Measurements from ENCODE around the gene FAM25A.
"Not testable (repeated sequence)": the region's sequence is repeated elsewhere in the genome, so short reads cannot be mapped to it uniquely, and the experiment has no call there.

Gene FAM25A

GRCh38 chr10:87019066-87019465 lies 1.0 kb upstream of the FAM25A start:
- H3K27me3 ChIP-seq (replicated peaks); H3K36me3 ChIP-seq (replicated peaks); H3K4me3 ChIP-seq (ENCODE audit: low read depth, low read length); in situ Hi-C loops (cut with HindIII; ENCODE audit: low pct_ligation_motif_present, low sequenced_read_pairs); DNase-seq; H3K27ac ChIP-seq: not testable (repeated sequence)

GRCh38 chr10:87019504-87019903 lies 590 bp upstream of the FAM25A start:
- H3K36me3 ChIP-seq (replicated peaks); in situ Hi-C loops (cut with HindIII; ENCODE audit: low pct_ligation_motif_present, low sequenced_read_pairs); DNase-seq; H3K4me3 ChIP-seq (ENCODE audit: low read depth, low read length); H3K27me3 ChIP-seq (replicated peaks); H3K27ac ChIP-seq: not testable (repeated sequence)

- H3K36me3 ChIP-seq (replicated peaks); H3K27me3 ChIP-seq (replicated peaks); H3K27ac ChIP-seq; in situ Hi-C loops (cut with HindIII; ENCODE audit: low pct_ligation_motif_present, low sequenced_read_pairs); H3K4me3 ChIP-seq (ENCODE audit: low read depth, low read length): not testable (repeated sequence)
- DNase-seq, result peak; percentile 85
Measured at GRCh38 chr10:87025285-87025958, 5.3 kb downstream of the FAM25A start.

GRCh38 chr10:87026747-87027508 lies 6.8 kb downstream of the FAM25A start:
- H3K4me3 ChIP-seq (ENCODE audit: low read depth, low read length); DNase-seq; H3K27ac ChIP-seq; H3K36me3 ChIP-seq (replicated peaks); H3K27me3 ChIP-seq (replicated peaks); in situ Hi-C loops (cut with HindIII; ENCODE audit: low pct_ligation_motif_present, low sequenced_read_pairs): not testable (repeated sequence)

GRCh38 chr10:87030419-87030818 lies 10.3 kb downstream of the FAM25A start:
- H3K27me3 ChIP-seq (replicated peaks); in situ Hi-C loops (cut with HindIII; ENCODE audit: low pct_ligation_motif_present, low sequenced_read_pairs); H3K36me3 ChIP-seq (replicated peaks); H3K4me3 ChIP-seq (ENCODE audit: low read depth, low read length); DNase-seq; H3K27ac ChIP-seq: not testable (repeated sequence)

- in situ Hi-C loops (cut with HindIII; ENCODE audit: low pct_ligation_motif_present, low sequenced_read_pairs), result no loop called here
- no peak overlapping the region for H3K27ac ChIP-seq
- H3K27me3 ChIP-seq (replicated peaks), result no peaks in the 10 kb centered on the region
- H3K36me3 ChIP-seq (replicated peaks), result no peaks in the 10 kb centered on the region
- no peak for DNase-seq
- TF ChIP-seq CTCF (IDR thresholded peaks at IDR 0.05; ENCODE audit: low read depth, low read length, missing control alignments), result no peak
- no peak overlapping the region for H3K4me3 ChIP-seq (ENCODE audit: low read depth, low read length)
Measured at GRCh38 chr10:87030912-87031635, 11.0 kb downstream of the FAM25A start.

- Histone ChIP-seq H3K4me3 (ENCODE audit: low read depth, low read length) (no peak overlapping the region), H3K27ac (no peak overlapping the region), H3K27me3 (replicated peaks) (no peaks in the 10 kb centered on the region), H3K36me3 (replicated peaks) (no peaks in the 10 kb centered on the region)
- TF ChIP-seq CTCF (IDR thresholded peaks at IDR 0.05; ENCODE audit: low read depth, low read length, missing control alignments), result no peak
- in situ Hi-C loops (cut with HindIII; ENCODE audit: low pct_ligation_motif_present, low sequenced_read_pairs), result no loop called here
- DNase-seq, result no peak
Measured at GRCh38 chr10:87036623-87037022, 16.5 kb downstream of the FAM25A start.

GRCh38 chr10:87038286-87038717 lies 18.2 kb downstream of the FAM25A start:
- in situ Hi-C loops (cut with HindIII; ENCODE audit: low pct_ligation_motif_present, low sequenced_read_pairs), result no loop called here
- no peaks in the 10 kb centered on the region for H3K36me3 ChIP-seq (replicated peaks)
- no peak overlapping the region for H3K27ac ChIP-seq
- no peak for TF ChIP-seq CTCF (IDR thresholded peaks at IDR 0.05; ENCODE audit: low read depth, low read length, missing control alignments)
- no peak overlapping the region for H3K4me3 ChIP-seq (ENCODE audit: low read depth, low read length)
- no peak for DNase-seq
- no peaks in the 10 kb centered on the region for H3K27me3 ChIP-seq (replicated peaks)
